ENCODE data around the gene TNIP3.

Gene TNIP3

DNA sequence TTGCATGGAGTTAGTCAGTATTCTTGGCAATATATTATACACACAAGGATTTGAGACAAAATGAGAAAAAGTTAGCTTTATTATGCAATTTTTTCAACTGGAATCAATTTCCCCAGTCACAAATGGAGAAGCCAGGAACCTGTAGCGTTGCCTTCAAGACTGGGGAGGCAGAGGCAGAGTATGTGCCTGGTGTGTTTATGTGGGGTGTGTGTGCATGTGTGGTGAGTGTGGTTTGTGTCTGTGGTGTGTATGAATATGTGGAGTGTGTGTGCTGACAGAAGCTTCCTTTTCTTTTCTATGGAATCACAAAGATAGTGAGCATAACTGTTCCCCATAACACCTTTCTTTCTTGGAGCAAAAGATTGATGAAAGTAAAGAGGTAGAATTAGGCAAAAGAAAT, 37.0 kb downstream of the TNIP3 start:
- H3K9me3 ChIP-seq (ENCODE audit: insufficient read depth, low read depth, low read length) = no peaks in the 10 kb centered on the region
- H3K9ac ChIP-seq (ENCODE audit: low read depth, low read length) = no peak overlapping the region
- no peaks in the 10 kb centered on the region for H3K27me3 ChIP-seq (ENCODE audit: insufficient read depth, low read length)
- no peaks in the 10 kb centered on the region for H3K4me1 ChIP-seq (ENCODE audit: insufficient read depth, low read length)
- H3K27ac ChIP-seq (ENCODE audit: low read length) = no peak overlapping the region
- no peaks in the 10 kb centered on the region for H3K36me3 ChIP-seq (ENCODE audit: insufficient read depth, low read depth, low read length)
- H3K4me3 ChIP-seq (ENCODE audit: low read length) = no peak overlapping the region

DNA sequence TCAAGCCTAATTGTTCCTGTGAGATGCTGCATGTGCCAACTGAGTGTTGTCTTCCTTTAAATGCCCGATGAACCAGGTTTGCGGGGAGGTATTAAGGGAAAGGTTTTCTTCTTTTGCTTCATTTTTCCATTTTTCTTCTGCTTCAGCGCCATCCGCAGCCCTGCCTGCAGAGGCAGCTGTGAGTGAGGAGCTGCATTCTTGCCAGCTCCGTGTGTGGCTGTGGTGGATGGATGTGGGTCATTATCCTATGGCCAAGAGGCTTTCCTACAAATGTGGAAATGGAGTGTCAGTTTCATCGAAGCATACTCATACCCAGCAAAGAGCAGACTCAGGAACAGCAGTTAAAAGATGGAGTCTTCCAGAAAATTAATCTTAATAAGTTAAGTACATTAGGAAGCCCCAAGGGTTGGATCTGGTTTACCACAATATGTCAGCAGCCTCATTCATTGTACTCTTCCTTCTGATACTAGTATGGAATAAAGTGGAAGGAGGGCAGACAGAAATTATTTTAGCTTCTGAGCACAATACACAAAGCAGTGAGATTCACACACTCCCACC, 37.6 kb downstream of the TNIP3 start:
- Histone ChIP-seq H3K4me3 (ENCODE audit: low read length) (no peak overlapping the region), H3K9ac (ENCODE audit: low read depth, low read length) (no peak overlapping the region), H3K36me3 (ENCODE audit: insufficient read depth, low read depth, low read length) (no peaks in the 10 kb centered on the region), H3K4me1 (ENCODE audit: insufficient read depth, low read length) (no peaks in the 10 kb centered on the region), H3K27me3 (ENCODE audit: insufficient read depth, low read length) (no peaks in the 10 kb centered on the region), H3K9me3 (ENCODE audit: insufficient read depth, low read depth, low read length) (no peaks in the 10 kb centered on the region), H3K27ac (ENCODE audit: low read length) (no peak overlapping the region)

DNA sequence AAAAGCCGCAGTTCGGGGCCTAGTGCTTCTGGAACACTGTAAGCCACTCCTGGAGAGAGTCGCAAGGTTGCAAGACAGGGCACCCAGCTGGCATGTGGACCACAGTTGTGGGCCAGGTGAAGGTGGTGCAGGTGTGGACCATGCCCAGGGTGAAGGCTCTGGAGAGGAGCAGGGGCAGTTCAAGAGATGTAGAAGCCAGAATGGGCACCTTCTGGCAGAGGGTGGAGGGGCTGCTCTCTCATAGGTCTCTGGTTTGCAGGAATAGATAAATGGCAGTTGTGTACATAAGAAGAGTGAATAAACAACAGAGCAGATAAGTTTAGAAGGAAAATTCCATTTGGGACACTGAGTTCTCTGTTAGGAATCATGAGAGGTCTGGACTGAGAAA, 38.6 kb downstream of the TNIP3 start:
- H3K4me1 ChIP-seq (ENCODE audit: insufficient read depth, low read length) = no peaks in the 10 kb centered on the region
- H3K27ac ChIP-seq (ENCODE audit: low read length) = no peak overlapping the region
- no peak overlapping the region for H3K9ac ChIP-seq (ENCODE audit: low read depth, low read length)
- H3K36me3 ChIP-seq (ENCODE audit: insufficient read depth, low read depth, low read length) = no peaks in the 10 kb centered on the region
- H3K27me3 ChIP-seq (ENCODE audit: insufficient read depth, low read length) = no peaks in the 10 kb centered on the region
- no peak overlapping the region for H3K4me3 ChIP-seq (ENCODE audit: low read length)
- no peaks in the 10 kb centered on the region for H3K9me3 ChIP-seq (ENCODE audit: insufficient read depth, low read depth, low read length)

DNA sequence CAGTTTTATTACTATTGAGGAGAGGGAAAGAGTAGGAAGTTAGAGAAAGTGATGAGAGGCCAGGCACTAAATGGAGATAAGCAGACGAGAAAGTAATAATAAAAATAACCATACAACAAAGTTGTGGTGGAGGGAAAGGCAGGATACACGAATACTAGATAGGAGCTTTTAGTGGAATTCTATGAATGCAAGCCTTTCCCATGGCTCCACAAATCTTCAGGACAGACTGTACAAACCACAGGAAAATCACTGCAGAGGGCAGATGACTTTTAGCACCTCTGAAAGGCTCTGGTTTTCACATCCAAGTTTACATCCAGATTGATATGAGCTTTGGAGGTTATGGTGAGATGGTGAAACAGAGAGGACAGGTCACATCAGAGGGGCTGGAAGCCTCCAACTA, 41.5 kb downstream of the TNIP3 start:
- Histone ChIP-seq H3K9me3 (ENCODE audit: insufficient read depth, low read depth, low read length) (no peaks in the 10 kb centered on the region), H3K4me3 (ENCODE audit: low read length) (no peak overlapping the region), H3K27me3 (ENCODE audit: insufficient read depth, low read length) (no peaks in the 10 kb centered on the region), H3K4me1 (ENCODE audit: insufficient read depth, low read length) (no peaks in the 10 kb centered on the region), H3K9ac (ENCODE audit: low read depth, low read length) (no peak overlapping the region), H3K36me3 (ENCODE audit: insufficient read depth, low read depth, low read length) (no peaks in the 10 kb centered on the region), H3K27ac (ENCODE audit: low read length) (no peak overlapping the region)

DNA sequence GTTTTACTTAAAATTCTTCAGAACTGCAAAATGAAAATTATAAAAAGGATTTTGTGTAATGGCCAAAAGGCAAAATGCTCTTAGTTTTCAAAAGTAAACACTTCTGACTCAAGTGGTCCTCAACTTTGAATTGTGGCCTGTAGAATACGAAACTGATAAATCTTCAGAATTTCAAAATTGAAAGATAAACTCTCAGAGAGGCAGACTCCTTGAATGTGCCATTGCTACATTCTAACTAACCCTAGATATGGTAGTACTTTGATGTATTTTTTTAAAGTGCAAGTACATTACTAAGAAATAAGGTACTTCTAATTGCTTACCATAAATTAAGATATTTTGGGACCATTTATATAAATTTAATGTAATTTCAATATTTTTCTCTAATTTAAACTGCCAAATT, 44.4 kb downstream of the TNIP3 start:
- Histone ChIP-seq H3K27me3 (ENCODE audit: insufficient read depth, low read length) (no peaks in the 10 kb centered on the region), H3K27ac (ENCODE audit: low read length) (no peak overlapping the region), H3K36me3 (ENCODE audit: insufficient read depth, low read depth, low read length) (no peaks in the 10 kb centered on the region), H3K4me3 (ENCODE audit: low read length) (no peak overlapping the region), H3K4me1 (ENCODE audit: insufficient read depth, low read length) (no peaks in the 10 kb centered on the region), H3K9me3 (ENCODE audit: insufficient read depth, low read depth, low read length) (no peaks in the 10 kb centered on the region), H3K9ac (ENCODE audit: low read depth, low read length) (no peak overlapping the region)

DNA sequence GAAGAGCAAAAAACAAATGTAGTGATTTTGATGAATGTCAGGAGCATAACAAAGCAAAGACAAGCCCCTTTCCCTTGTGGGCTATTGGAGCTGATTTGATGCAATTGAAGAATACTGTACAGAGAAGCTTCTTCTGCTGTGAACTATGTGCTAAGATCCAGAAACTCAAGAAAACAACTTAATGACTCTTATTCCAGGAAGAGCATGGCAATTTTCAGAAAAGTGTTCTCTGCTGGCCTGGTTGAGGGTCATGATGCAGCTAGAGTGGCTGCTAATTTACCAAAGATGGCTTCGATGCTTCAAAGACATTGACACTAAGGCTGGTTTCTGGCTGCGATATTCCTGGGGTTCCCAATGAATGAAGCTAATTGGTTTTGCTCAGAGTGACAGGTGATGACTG, 45.8 kb downstream of the TNIP3 start:
- no peak overlapping the region for H3K9ac ChIP-seq (ENCODE audit: low read depth, low read length)
- H3K9me3 ChIP-seq (ENCODE audit: insufficient read depth, low read depth, low read length) = no peaks in the 10 kb centered on the region
- H3K27ac ChIP-seq (ENCODE audit: low read length) = no peak overlapping the region
- H3K4me1 ChIP-seq (ENCODE audit: insufficient read depth, low read length) = no peaks in the 10 kb centered on the region
- H3K36me3 ChIP-seq (ENCODE audit: insufficient read depth, low read depth, low read length) = no peaks in the 10 kb centered on the region
- H3K27me3 ChIP-seq (ENCODE audit: insufficient read depth, low read length) = no peaks in the 10 kb centered on the region
- no peak overlapping the region for H3K4me3 ChIP-seq (ENCODE audit: low read length)

DNA sequence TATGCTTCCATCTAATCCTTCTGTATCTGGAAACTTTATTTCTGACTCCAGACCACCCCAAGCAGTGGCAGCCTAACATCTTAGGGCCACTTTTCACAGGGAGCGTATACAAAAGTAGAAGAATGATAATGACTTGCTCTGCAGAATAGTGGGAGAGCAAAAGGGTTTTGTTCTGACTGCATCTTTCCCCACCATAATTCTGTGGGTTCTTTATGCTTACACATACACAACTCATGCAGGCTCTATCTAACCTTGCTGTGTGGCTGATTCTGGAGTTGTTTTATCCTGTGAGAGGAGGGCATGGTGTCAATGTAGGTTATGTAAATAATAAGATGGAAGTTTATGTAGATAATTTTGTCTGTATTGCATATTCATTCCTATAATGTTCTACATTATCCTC, 49.4 kb downstream of the TNIP3 start:
- no peak overlapping the region for H3K27ac ChIP-seq (ENCODE audit: low read length)
- H3K4me3 ChIP-seq (ENCODE audit: low read length) = no peak overlapping the region
- no peak overlapping the region for H3K9ac ChIP-seq (ENCODE audit: low read depth, low read length)
- no peaks in the 10 kb centered on the region for H3K9me3 ChIP-seq (ENCODE audit: insufficient read depth, low read depth, low read length)
- H3K36me3 ChIP-seq (ENCODE audit: insufficient read depth, low read depth, low read length) = no peaks in the 10 kb centered on the region
- H3K4me1 ChIP-seq (ENCODE audit: insufficient read depth, low read length) = no peaks in the 10 kb centered on the region
- no peaks in the 10 kb centered on the region for H3K27me3 ChIP-seq (ENCODE audit: insufficient read depth, low read length)

DNA sequence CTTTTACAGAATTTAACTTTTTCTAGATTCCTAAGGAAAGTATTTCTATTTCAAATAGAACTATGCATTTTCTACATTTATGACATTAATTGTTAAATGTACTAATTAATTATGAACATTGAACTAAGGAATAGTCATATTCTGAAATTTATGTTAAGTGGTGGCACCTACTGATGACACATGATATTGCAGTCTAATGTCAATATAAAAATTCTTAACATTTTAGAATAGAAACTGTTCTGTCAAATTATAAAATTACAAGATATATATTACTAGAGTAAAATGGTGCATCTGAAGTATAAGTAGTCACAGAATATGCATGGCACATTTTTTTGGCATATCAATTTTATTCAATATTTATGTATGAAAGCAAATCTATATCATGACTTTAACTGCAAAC, 51.6 kb downstream of the TNIP3 start:
- Histone ChIP-seq H3K27me3 (ENCODE audit: insufficient read depth, low read length) (no peaks in the 10 kb centered on the region), H3K9me3 (ENCODE audit: insufficient read depth, low read depth, low read length) (no peaks in the 10 kb centered on the region), H3K4me1 (ENCODE audit: insufficient read depth, low read length) (no peaks in the 10 kb centered on the region), H3K27ac (ENCODE audit: low read length) (no peak overlapping the region), H3K9ac (ENCODE audit: low read depth, low read length) (no peak overlapping the region), H3K36me3 (ENCODE audit: insufficient read depth, low read depth, low read length) (no peaks in the 10 kb centered on the region), H3K4me3 (ENCODE audit: low read length) (no peak overlapping the region)

DNA sequence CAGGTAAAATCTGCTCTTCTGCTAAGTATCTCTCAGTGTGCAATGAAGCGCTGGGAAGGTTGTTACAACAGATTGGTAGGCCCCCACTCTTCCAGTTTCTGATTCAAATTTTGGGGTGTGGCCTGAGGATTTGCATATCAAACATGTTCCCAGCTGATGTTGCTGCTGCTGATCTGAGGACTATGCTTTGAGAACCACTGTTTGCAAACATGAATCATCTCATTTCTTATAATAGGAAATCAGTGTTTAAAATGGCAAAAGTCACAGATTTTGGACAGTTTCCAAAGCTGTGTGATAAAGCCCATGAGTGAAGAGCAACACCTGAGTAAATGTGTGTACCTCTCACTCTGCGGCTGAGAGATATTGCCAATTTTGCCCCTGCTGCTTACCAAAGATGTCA, 55.6 kb downstream of the TNIP3 start:
- no peaks in the 10 kb centered on the region for H3K36me3 ChIP-seq (ENCODE audit: insufficient read depth, low read depth, low read length)
- no peaks in the 10 kb centered on the region for H3K4me1 ChIP-seq (ENCODE audit: insufficient read depth, low read length)
- no peak overlapping the region for H3K9ac ChIP-seq (ENCODE audit: low read depth, low read length)
- H3K27me3 ChIP-seq (ENCODE audit: insufficient read depth, low read length) = no peaks in the 10 kb centered on the region
- no peaks in the 10 kb centered on the region for H3K9me3 ChIP-seq (ENCODE audit: insufficient read depth, low read depth, low read length)
- no peak overlapping the region for H3K4me3 ChIP-seq (ENCODE audit: low read length)
- H3K27ac ChIP-seq (ENCODE audit: low read length) = no peak overlapping the region

DNA sequence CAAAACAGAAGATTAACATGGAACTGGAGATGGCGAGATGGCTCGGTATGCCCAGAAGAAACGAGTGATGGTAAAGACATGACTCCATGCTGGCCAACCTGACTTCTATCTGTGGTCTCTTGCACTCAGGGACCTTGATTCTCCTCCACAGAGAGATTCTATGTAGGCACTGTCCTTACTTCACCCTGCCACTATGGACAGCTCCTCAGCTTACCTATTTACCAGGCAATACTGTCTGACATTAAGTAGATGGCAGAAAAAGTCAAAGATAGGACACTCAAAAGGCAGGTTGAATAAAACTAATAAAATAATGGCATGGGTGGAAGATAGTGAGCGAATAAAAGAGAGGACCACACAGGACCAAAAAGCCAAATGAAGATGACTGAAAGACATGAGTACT, 56.6 kb downstream of the TNIP3 start:
- H3K27ac ChIP-seq (ENCODE audit: low read length) = no peak overlapping the region

DNA sequence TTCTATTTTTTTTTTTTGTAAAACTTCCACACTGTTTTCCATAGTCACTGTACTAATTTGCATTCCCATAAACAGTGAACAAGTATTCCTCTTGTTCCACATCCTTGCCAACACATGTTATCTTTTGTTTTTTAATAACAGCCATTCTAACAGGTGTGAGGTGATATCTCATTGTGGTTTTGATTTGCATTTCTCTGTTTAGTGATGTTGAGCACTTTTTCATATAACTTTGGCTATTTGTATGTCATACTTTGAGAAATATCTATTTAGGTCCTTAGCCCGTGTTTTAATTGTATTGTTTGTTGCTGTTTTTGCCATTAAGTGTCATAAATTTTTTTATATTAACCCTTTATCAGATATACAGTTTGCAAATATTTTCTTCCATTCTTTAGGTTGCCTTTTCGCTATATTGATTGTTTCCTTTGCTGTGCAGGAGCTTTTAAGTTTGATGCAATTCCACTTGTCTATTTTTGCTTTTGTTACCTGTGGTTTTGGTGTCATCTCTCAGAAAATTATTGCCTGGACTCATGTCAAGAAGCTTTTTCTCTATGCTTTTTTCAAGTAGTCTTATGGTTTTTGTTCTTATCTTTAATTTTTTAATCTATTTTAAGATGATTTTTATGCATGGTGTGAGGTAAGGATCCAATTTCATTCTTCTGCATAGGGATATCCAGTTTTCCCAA, 63.9 kb downstream of the TNIP3 start:
- no peaks in the 10 kb centered on the region for H3K36me3 ChIP-seq (ENCODE audit: insufficient read depth, low read depth, low read length)
- no peak overlapping the region for H3K27ac ChIP-seq (ENCODE audit: low read length)
- no peak overlapping the region for H3K4me3 ChIP-seq (ENCODE audit: low read length)
- H3K4me1 ChIP-seq (ENCODE audit: insufficient read depth, low read length) = no peaks in the 10 kb centered on the region
- no peak overlapping the region for H3K9ac ChIP-seq (ENCODE audit: low read depth, low read length)
- H3K9me3 ChIP-seq (ENCODE audit: insufficient read depth, low read depth, low read length) = no peaks in the 10 kb centered on the region
- no peaks in the 10 kb centered on the region for H3K27me3 ChIP-seq (ENCODE audit: insufficient read depth, low read length)

More for the DNA sequence above, 56.6 kb downstream of the TNIP3 start:
- H3K9ac ChIP-seq (ENCODE audit: low read depth, low read length) = no peak overlapping the region
- H3K36me3 ChIP-seq (ENCODE audit: insufficient read depth, low read depth, low read length) = no peaks in the 10 kb centered on the region
- no peaks in the 10 kb centered on the region for H3K9me3 ChIP-seq (ENCODE audit: insufficient read depth, low read depth, low read length)
- H3K4me3 ChIP-seq (ENCODE audit: low read length) = no peak overlapping the region
- H3K4me1 ChIP-seq (ENCODE audit: insufficient read depth, low read length) = no peaks in the 10 kb centered on the region
- no peaks in the 10 kb centered on the region for H3K27me3 ChIP-seq (ENCODE audit: insufficient read depth, low read length)

DNA sequence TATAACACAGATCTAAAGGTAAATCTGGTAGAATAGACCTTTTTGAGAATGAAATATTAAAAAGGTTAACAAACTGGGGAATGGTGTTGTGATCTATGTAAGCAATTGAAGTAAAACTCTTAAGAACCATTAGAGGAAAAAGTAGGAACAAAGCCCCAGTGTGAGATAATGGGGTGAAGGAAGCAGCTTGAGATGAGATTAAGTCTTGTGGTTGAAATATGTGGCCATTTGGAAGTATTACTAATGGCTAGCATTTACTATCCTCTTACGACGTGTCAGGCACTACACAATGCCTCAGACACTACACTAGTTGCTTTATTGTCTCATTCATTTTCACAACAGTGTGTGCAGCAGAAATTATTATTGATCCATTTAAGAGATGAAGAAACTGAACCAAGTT, 65.9 kb downstream of the TNIP3 start:
- Histone ChIP-seq H3K4me1 (ENCODE audit: insufficient read depth, low read length) (no peaks in the 10 kb centered on the region; the same call in 1 of the 2 replicates), H3K9me3 (ENCODE audit: insufficient read depth, low read depth, low read length) (no peaks in the 10 kb centered on the region), H3K4me3 (ENCODE audit: low read length) (no peak overlapping the region), H3K36me3 (ENCODE audit: insufficient read depth, low read depth, low read length) (no peaks in the 10 kb centered on the region), H3K27me3 (ENCODE audit: insufficient read depth, low read length) (no peaks in the 10 kb centered on the region), H3K27ac (ENCODE audit: low read length) (no peak overlapping the region), H3K9ac (ENCODE audit: low read depth, low read length) (no peak overlapping the region)

All from iPS-20b (cell line).